Mesenchymal stem cell (in vitro differentiated cells and primary cell): ENCODE measurements around the gene AZI2.
A peak's percentile ranks its signal among the peaks of the same experiment; 100 is the strongest.

Source experiments
- DNase-seq: peaks from one replicate; pipeline ENCODE4 v3.0.0-alpha.2; 2013
- H2AFZ ChIP-seq: one replicate; pipeline ENCODE4 v1.6.1; 2013; ENCODE audit warnings: low read depth, mild to moderate bottlenecking, control low read depth, inconsistent platforms, low read length, moderate library complexity
- H2AK5ac ChIP-seq: 2 replicates; pipeline ENCODE4 v1.6.1; 2013; ENCODE audit warnings: low read length, moderate library complexity, mild to moderate bottlenecking, inconsistent platforms; ENCODE audit not compliant: severe bottlenecking
- H2BK120ac ChIP-seq: one replicate; pipeline ENCODE4 v1.6.1; 2013; ENCODE audit warnings: low read depth, mild to moderate bottlenecking, inconsistent platforms, low read length, moderate library complexity
- H2BK12ac ChIP-seq, 2 experiments: one replicate each; pipeline ENCODE4 v1.6.1; 2013; ENCODE audit warnings: inconsistent platforms in 2 of 2, low read length in 2 of 2, mild to moderate bottlenecking in 2 of 2, moderate library complexity in 2 of 2, control low read depth in 1 of 2
- H2BK15ac ChIP-seq: one replicate; pipeline ENCODE4 v1.6.1; 2013; ENCODE audit warnings: mild to moderate bottlenecking, low read depth, inconsistent platforms; ENCODE audit not compliant: poor library complexity, severe bottlenecking
- H2BK5ac ChIP-seq: 2 replicates; pipeline ENCODE4 v1.6.1; 2013; ENCODE audit warnings: low read depth, mild to moderate bottlenecking, low read length, control low read depth, inconsistent platforms; ENCODE audit not compliant: poor library complexity, severe bottlenecking
- H3K14ac ChIP-seq, 2 experiments: one replicate each; pipeline ENCODE4 v1.6.1; 2013; ENCODE audit warnings: inconsistent platforms in 2 of 2, low read length in 2 of 2, control low read depth in 1 of 2, mild to moderate bottlenecking in 1 of 2, moderate library complexity in 1 of 2
- H3K18ac ChIP-seq, 2 experiments: one replicate each; pipeline ENCODE4 v1.6.1; 2013; ENCODE audit warnings: inconsistent platforms in 2 of 2, low read length in 2 of 2, control low read depth in 1 of 2, low read depth in 1 of 2, mild to moderate bottlenecking in 1 of 2
- H3K23ac ChIP-seq, 2 experiments: one replicate each; pipeline ENCODE4 v1.6.1; 2013; ENCODE audit warnings: inconsistent platforms in 2 of 2, low read length in 2 of 2, mild to moderate bottlenecking in 2 of 2, moderate library complexity in 2 of 2, control low read depth in 1 of 2
- H3K27ac ChIP-seq: 2 replicates; pipeline ENCODE4 v1.5.1; 2013; ENCODE audit warnings: mild to moderate bottlenecking, moderate library complexity, low read length, control low read depth, inconsistent platforms; ENCODE audit not compliant: poor library complexity, severe bottlenecking
- H3K27me3 ChIP-seq, 2 experiments: 2 replicates each; pipeline versions ENCODE4 v1.6.1 to v1.7.0; 2013; ENCODE audit warnings: low read length in 2 of 2, mild to moderate bottlenecking in 2 of 2, moderate library complexity in 2 of 2, control low read depth in 1 of 2, inconsistent platforms in 1 of 2; ENCODE audit not compliant: control insufficient read depth in 1 of 2, insufficient read depth in 1 of 2
- H3K36me3 ChIP-seq, 2 experiments: 2 replicates each; pipeline versions ENCODE4 v1.6.1 to v1.7.0; 2013; ENCODE audit warnings: low read length in 2 of 2, control low read depth in 1 of 2, inconsistent platforms in 1 of 2, low read depth in 1 of 2, mild to moderate bottlenecking in 1 of 2; ENCODE audit not compliant: insufficient read depth in 2 of 2, control insufficient read depth in 1 of 2
- H3K4ac ChIP-seq, 2 experiments: one replicate each; pipeline ENCODE4 v1.6.1; 2013; ENCODE audit warnings: inconsistent platforms in 2 of 2, low read length in 2 of 2, mild to moderate bottlenecking in 2 of 2, moderate library complexity in 2 of 2, control low read depth in 1 of 2, low read depth in 1 of 2
- H3K4me1 ChIP-seq: 2 replicates; pipeline ENCODE4 v1.6.1; 2013; ENCODE audit warnings: low read depth, low read length, control low read depth; ENCODE audit not compliant: control insufficient read depth, insufficient read depth
- H3K4me2 ChIP-seq: 2 replicates; pipeline ENCODE4 v1.6.1; 2013; ENCODE audit warnings: low read length, mild to moderate bottlenecking, inconsistent platforms; ENCODE audit not compliant: poor library complexity, severe bottlenecking
- H3K4me3 ChIP-seq, 2 experiments: 2 replicates each; pipeline versions ENCODE4 v1.5.1 to v1.7.0; 2013; ENCODE audit warnings: low read length in 2 of 2, mild to moderate bottlenecking in 2 of 2, control low read depth in 1 of 2, low read depth in 1 of 2; ENCODE audit not compliant: insufficient read depth in 1 of 2
- H3K79me1 ChIP-seq: replicated peaks from 2 replicates; pipeline ENCODE4 v1.6.1; 2013; ENCODE audit warnings: mild to moderate bottlenecking, control low read depth, low read length, inconsistent platforms; ENCODE audit not compliant: poor library complexity, severe bottlenecking
- H3K9ac ChIP-seq: 2 replicates; pipeline ENCODE4 v1.7.0; 2013; ENCODE audit warnings: mild to moderate bottlenecking, low read length, moderate library complexity
- H3K9me3 ChIP-seq: 2 replicates; pipeline ENCODE4 v1.7.0; 2013; ENCODE audit warnings: mild to moderate bottlenecking, low read length; ENCODE audit not compliant: control insufficient read depth
- H4K8ac ChIP-seq: one replicate; pipeline ENCODE4 v1.6.1; 2013; ENCODE audit warnings: inconsistent platforms, mild to moderate bottlenecking, low read length, moderate library complexity
- H4K91ac ChIP-seq: one replicate; pipeline ENCODE4 v1.6.1; 2013; ENCODE audit warnings: mild to moderate bottlenecking, low read length, inconsistent platforms
- WGBS: methylation state at CpG from one replicate; pipeline ENCODE4 v1.1.7; 2013; ENCODE audit warnings: mixed read lengths; 5-methylcytosine and 5-hydroxymethylcytosine counted together

The AZI2 gene

DNA sequence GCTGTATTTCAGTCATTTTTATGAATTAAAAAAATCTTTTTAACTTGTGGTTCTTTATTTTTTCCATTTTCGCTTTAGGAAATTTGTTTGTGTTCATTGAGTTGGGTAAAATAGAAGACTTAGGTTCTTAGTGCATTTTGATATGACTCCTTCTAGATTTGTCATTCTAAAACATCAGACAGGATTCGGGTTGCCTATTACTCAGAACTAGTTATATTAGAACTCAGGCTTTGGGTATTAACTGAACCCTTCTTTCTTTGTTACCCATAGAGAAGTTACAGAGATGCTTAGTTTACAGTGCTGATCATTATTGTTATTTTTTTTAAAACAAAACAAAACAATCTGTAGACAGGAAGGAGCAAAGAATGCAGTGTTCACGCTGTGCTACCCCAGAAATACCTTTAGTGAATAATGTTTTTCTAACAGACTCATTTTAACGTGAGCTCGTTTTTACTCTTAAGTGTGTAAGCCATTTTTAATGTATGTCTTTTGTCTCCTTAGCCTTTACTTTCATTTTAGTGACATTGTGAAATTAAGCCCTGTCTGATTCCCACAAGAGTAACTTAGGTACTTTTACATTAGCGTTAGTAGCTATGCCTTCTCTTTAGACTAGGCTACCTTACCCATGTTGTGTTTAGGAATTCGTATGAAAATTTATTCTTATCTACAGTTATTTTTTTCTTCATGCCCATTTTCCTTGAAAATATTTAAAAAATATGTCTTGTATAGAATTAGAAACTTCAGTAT lies 53.8 kb downstream of the AZI2 start:
- Histone ChIP-seq H2AK5ac (no peak overlapping the region), H3K9me3 (peaks cover 4% of the 10 kb centered on the region), H3K4me1 (no peaks in the 10 kb centered on the region), H2AFZ (no peak overlapping the region), H3K14ac (no peak overlapping the region), H3K27ac (no peak overlapping the region), H3K4ac (no peak overlapping the region), H4K91ac (no peak overlapping the region), H2BK120ac (no peak overlapping the region), H3K23ac (no peak overlapping the region), H3K36me3 (peaks cover 0 to 15% of the 10 kb centered on the region in 2 experiments), H4K8ac (no peak overlapping the region), H2BK15ac (no peak overlapping the region), H3K9ac (no peak overlapping the region), H2BK12ac (no peak overlapping the region), H3K4me2 (no peak overlapping the region), H3K79me1 (peaks cover 4% of the 10 kb centered on the region), H3K27me3 (no peaks in the 10 kb centered on the region), H2BK5ac (no peak overlapping the region), H3K18ac (no peak overlapping the region), H3K4me3 (no peak overlapping the region)
- WGBS, result 100% methylated on average over 2 of the region's 7 CpGs
- DNase-seq, result peak; percentile 13

DNA sequence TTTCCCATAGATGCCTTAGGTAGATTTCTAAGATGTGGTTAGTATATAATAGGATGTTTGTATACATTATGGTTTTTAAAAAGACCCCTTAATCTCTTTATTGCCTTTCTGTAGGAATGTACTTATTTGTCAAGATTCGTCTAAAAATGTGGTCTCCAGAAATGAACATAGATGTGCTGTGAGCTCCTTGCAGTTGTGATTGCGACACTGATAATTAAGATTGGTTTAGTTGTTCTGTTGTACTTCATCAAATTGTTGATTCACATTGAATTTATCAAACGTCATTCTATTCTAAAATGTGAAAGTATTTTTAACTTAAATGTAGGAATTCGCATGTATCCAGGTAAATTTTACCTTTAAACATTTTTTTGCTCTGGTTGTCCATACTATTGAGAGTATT lies 56.0 kb downstream of the AZI2 start:
- no peak overlapping the region for H3K18ac ChIP-seq
- H3K27me3 ChIP-seq, result no peaks in the 10 kb centered on the region
- no peak overlapping the region for H2BK5ac ChIP-seq
- H3K23ac ChIP-seq, result no peak overlapping the region
- no peak overlapping the region for H4K8ac ChIP-seq
- no peak overlapping the region for H3K27ac ChIP-seq
- no peak overlapping the region for H2AFZ ChIP-seq
- H3K79me1 ChIP-seq, result peaks cover 4% of the 10 kb centered on the region
- no peak overlapping the region for H3K14ac ChIP-seq
- H3K4ac ChIP-seq, result no peak overlapping the region
- no peak overlapping the region for H2BK120ac ChIP-seq
- no peak for DNase-seq
- no peak overlapping the region for H2AK5ac ChIP-seq
- WGBS, result 85% methylated on average over 1 of the region's 4 CpGs
- no peak overlapping the region for H3K4me3 ChIP-seq
- H3K9me3 ChIP-seq, result peaks cover 4% of the 10 kb centered on the region
- H3K4me1 ChIP-seq, result no peaks in the 10 kb centered on the region
- H4K91ac ChIP-seq, result no peak overlapping the region
- peaks cover 0 to 15% of the 10 kb centered on the region in 2 experiments for H3K36me3 ChIP-seq
- H2BK12ac ChIP-seq, result no peak overlapping the region
- no peak overlapping the region for H3K4me2 ChIP-seq
- H3K9ac ChIP-seq, result no peak overlapping the region
- no peak overlapping the region for H2BK15ac ChIP-seq

DNA sequence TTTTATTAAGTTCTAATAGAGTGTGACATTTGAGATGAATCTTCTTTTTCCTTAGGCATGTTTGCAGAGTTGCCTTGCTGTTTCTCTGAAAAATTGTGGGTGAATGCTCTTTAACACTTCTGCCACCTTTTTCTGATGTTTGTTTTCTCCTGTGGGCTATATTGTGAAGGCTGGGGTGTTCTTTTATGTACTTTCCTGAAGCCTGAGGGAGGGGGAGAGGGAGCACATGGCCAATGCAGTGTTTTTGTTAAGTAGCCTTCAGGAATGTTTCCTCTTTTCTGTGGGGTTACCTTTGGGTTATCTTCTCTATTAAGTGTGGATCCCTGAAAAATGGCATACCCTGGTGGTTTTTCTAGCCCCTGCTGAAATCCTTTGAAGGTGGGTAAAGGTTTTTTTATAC lies 57.0 kb downstream of the AZI2 start:
- Histone ChIP-seq H3K4me2 (no peak overlapping the region), H2BK120ac (no peak overlapping the region), H2AFZ (no peak overlapping the region), H3K14ac (no peak overlapping the region), H3K4ac (no peak overlapping the region), H4K8ac (no peak overlapping the region), H2BK15ac (no peak overlapping the region), H3K27ac (no peak overlapping the region), H3K27me3 (no peaks in the 10 kb centered on the region), H2AK5ac (no peak overlapping the region), H2BK12ac (no peak overlapping the region), H3K36me3 (peaks cover 0 to 11% of the 10 kb centered on the region in 2 experiments), H3K4me1 (no peaks in the 10 kb centered on the region), H3K9me3 (peaks cover 4% of the 10 kb centered on the region), H3K4me3 (no peak overlapping the region), H3K23ac (no peak overlapping the region), H3K9ac (no peak overlapping the region), H3K79me1 (peaks cover 4% of the 10 kb centered on the region), H2BK5ac (no peak overlapping the region), H3K18ac (no peak overlapping the region), H4K91ac (no peak overlapping the region)
- no peak for DNase-seq

DNA sequence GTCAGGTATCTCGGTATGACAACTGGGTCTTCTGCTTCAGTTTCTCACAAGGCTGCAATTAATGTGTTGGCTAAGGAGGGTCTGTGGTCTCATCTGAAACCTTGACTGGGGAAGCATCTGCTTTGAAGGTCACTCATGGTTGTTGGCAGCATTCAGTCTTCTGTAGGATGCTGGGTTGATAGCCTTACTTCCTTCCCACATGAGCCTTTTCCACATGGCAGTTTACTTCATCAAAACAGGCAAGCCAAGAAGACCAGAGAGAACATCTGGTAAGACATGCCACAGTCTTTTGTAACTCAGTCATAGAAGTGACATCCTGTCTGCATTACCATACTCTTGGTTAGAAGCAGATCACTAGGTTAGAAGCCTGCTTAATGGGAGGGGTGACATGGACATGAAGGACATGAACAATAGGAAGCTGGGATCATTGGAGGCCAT lies 57.7 kb downstream of the AZI2 start:
- Histone ChIP-seq H2AFZ (no peak overlapping the region), H3K18ac (no peak overlapping the region), H3K23ac (no peak overlapping the region), H3K4me2 (no peak overlapping the region), H3K27ac (no peak overlapping the region), H3K4ac (no peak overlapping the region), H2BK12ac (no peak overlapping the region), H2BK5ac (no peak overlapping the region), H3K27me3 (no peaks in the 10 kb centered on the region), H3K4me3 (no peak overlapping the region), H2BK120ac (no peak overlapping the region), H3K79me1 (peaks cover 4% of the 10 kb centered on the region), H3K9ac (no peak overlapping the region), H3K4me1 (no peaks in the 10 kb centered on the region), H3K14ac (no peak overlapping the region), H2BK15ac (no peak overlapping the region), H3K9me3 (peaks cover 4% of the 10 kb centered on the region), H3K36me3 (peaks cover 0 to 11% of the 10 kb centered on the region in 2 experiments), H4K8ac (no peak overlapping the region), H4K91ac (no peak overlapping the region), H2AK5ac (no peak overlapping the region)
- WGBS, result 100% methylated on average over 1 of the region's 1 CpG
- DNase-seq, result no peak
